Neural progenitor cell (in vitro differentiated cells): Measurements from ENCODE around the gene HIP1R. TPM values are rescaled to one million over a fixed set of nuclear protein-coding genes. Genes with fewer than 3 reads are reported as not detected.

ENCODE experiments used
- DNase-seq: peaks from one replicate; pipeline ENCODE4 v3.0.0-alpha.2; 2016; ENCODE audit warnings: low spot score
- H2AFZ ChIP-seq: fragments of 200-600 bp; sonication (generic); replicated peaks from 2 replicates; pipeline ENCODE4 v1.6.1; 2016; ENCODE audit warnings: antibody characterized with exemption
- H3F3A ChIP-seq: fragments of 200-600 bp; sonication (generic); 2 replicates; pipeline ENCODE4 v1.6.1; 2016; ENCODE audit warnings: antibody characterized with exemption, low read depth
- H3K27ac ChIP-seq: fragments of 200-600 bp; sonication (generic); 2 replicates; pipeline ENCODE4 v1.5.1; 2016; ENCODE audit warnings: mild to moderate bottlenecking
- H3K27me3 ChIP-seq: fragments of 200-600 bp; sonication (generic); 2 replicates; pipeline ENCODE4 v1.6.1; 2016; ENCODE audit warnings: mild to moderate bottlenecking, moderate library complexity
- H3K36me3 ChIP-seq: fragments of 200-600 bp; sonication (generic); 2 replicates; pipeline ENCODE4 v1.5.1; 2016
- H3K4me1 ChIP-seq: fragments of 200-600 bp; sonication (generic); 2 replicates; pipeline ENCODE4 v1.6.1; 2016; ENCODE audit warnings: mixed run types
- H3K4me2 ChIP-seq: fragments of 200-600 bp; sonication (generic); 2 replicates; pipeline ENCODE4 v1.6.1; 2016
- H3K4me3 ChIP-seq: fragments of 200-600 bp; sonication (generic); 2 replicates; pipeline ENCODE4 v1.5.1; 2016
- H3K79me2 ChIP-seq: fragments of 200-600 bp; sonication (generic); 2 replicates; pipeline ENCODE4 v1.6.1; 2016; ENCODE audit warnings: low read depth
- H3K9ac ChIP-seq: fragments of 200-600 bp; sonication (generic); 2 replicates; pipeline ENCODE4 v1.6.1; 2016
- H3K9me3 ChIP-seq: fragments of 200-600 bp; sonication (generic); 2 replicates; pipeline ENCODE4 v1.5.1; 2016; ENCODE audit warnings: low read depth
- H4K20me1 ChIP-seq: fragments of 200-600 bp; sonication (generic); 2 replicates; pipeline ENCODE4 v1.6.1; 2016; ENCODE audit warnings: low read depth
- H3K27ac Mint-ChIP-seq: 3 replicates; pipeline ENCODE4 v1.8.0; 2021; ENCODE audit warnings: mixed read lengths
- H3K27me3 Mint-ChIP-seq: 2 replicates; pipeline ENCODE4 v1.8.0; 2022; ENCODE audit warnings: low read depth, mild to moderate bottlenecking, inconsistent platforms, moderate library complexity, mixed read lengths; ENCODE audit not compliant: insufficient read depth
- H3K36me3 Mint-ChIP-seq: 3 replicates; pipeline ENCODE4 v1.8.0; 2021; ENCODE audit warnings: mixed read lengths
- H3K4me1 Mint-ChIP-seq: 3 replicates; pipeline ENCODE4 v1.8.0; 2021; ENCODE audit warnings: mixed read lengths
- H3K4me3 Mint-ChIP-seq: 3 replicates; pipeline ENCODE4 v1.8.0; 2021; ENCODE audit warnings: mild to moderate bottlenecking, moderate library complexity, mixed read lengths
- H3K9me3 Mint-ChIP-seq: 3 replicates; pipeline ENCODE4 v1.8.0; 2020; ENCODE audit warnings: mixed read lengths
- CTCF ChIP-seq: fragments of 200-600 bp; sonication (generic); IDR thresholded peaks from 2 replicates; pipeline ENCODE4 v1.5.1; 2017; ENCODE audit warnings: antibody characterized with exemption, mild to moderate bottlenecking
- EZH2 ChIP-seq: fragments of 200-600 bp; sonication (generic); IDR thresholded peaks from 2 replicates; pipeline ENCODE4 v1.6.1; 2017; ENCODE audit warnings: antibody characterized with exemption, mild to moderate bottlenecking, moderate library complexity
- EZH2phosphoT487 ChIP-seq: fragments of 200-600 bp; sonication (generic); IDR thresholded peaks from 2 replicates; pipeline ENCODE4 v1.6.1; 2017; ENCODE audit warnings: antibody characterized with exemption
- total RNA-seq: library from RNA; depleted of rRNA; stranded (reverse); fragments of >200 nt; gene quantifications from 2 replicates; pipeline ENCODE4 v1.2.3, GENCODE V29; 2015; ENCODE audit warnings: low replicate concordance

HIP1R gene
- total RNA-seq, 1 donor from 2014 or later = 19.3 TPM

GRCh38 chr12:122880155-122880667, 45.0 kb downstream of the HIP1R start:
- H3K79me2 ChIP-seq = peaks cover 47% of the 10 kb centered on the region
- Mint-ChIP-seq H3K4me3 (peak overlapping the region; percentile 44), H3K27me3 (peaks cover 2% of the 10 kb centered on the region), H3K36me3 (peaks cover 1% of the 10 kb centered on the region), H3K4me1 (peaks cover 48% of the 10 kb centered on the region), H3K27ac (peak overlapping the region; percentile 61), H3K9me3 (no peaks in the 10 kb centered on the region)
- no peak for DNase-seq
- peaks cover 8% of the 10 kb centered on the region for H3K4me1 ChIP-seq
- no peaks in the 10 kb centered on the region for H3K9me3 ChIP-seq
- TF ChIP-seq CTCF (no peak), EZH2phosphoT487 (no peak), EZH2 (no peak)
- H3K36me3 ChIP-seq = no peaks in the 10 kb centered on the region
- peaks cover 100% of the 10 kb centered on the region for H4K20me1 ChIP-seq
- H3K4me2 ChIP-seq = no peak overlapping the region
- peaks cover 92% of the 10 kb centered on the region for H3K27me3 ChIP-seq
- no peak overlapping the region for H3K9ac ChIP-seq
- H2AFZ ChIP-seq = no peak overlapping the region
- no peak overlapping the region for H3K27ac ChIP-seq
- peaks cover 5% of the 10 kb centered on the region for H3F3A ChIP-seq
- no peak overlapping the region for H3K4me3 ChIP-seq

DNA sequence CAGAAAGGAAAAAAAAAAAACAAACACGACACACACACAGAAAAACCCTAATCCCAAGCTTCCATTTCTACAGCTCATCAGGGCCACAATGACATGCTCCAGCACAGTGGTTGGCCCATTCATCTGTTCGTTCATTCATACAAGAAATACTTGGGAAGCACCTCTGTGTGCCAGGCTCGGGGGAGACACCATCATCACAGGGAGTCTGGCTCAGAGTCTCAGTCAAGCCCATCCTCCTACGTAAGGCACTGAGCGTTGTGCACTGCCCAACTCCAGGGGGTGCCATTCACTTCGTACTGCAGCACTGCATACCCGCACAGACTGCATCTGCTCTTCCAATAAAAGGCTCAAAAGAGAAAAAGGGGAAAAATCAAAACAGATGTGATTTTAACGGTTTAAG, 45.4 kb downstream of the HIP1R start:
- Histone ChIP-seq H3K27me3 (peaks cover 88% of the 10 kb centered on the region), H3K79me2 (peaks cover 50% of the 10 kb centered on the region), H4K20me1 (peaks cover 96% of the 10 kb centered on the region), H3K9me3 (no peaks in the 10 kb centered on the region), H3K4me2 (no peak overlapping the region), H3F3A (peaks cover 5% of the 10 kb centered on the region), H3K4me1 (peaks cover 5% of the 10 kb centered on the region), H3K27ac (no peak overlapping the region), H3K36me3 (no peaks in the 10 kb centered on the region), H3K9ac (no peak overlapping the region), H3K4me3 (no peak overlapping the region), H2AFZ (no peak overlapping the region)
- Mint-ChIP-seq H3K27ac (peak overlapping the region; percentile 61), H3K9me3 (no peaks in the 10 kb centered on the region), H3K27me3 (peaks cover 2% of the 10 kb centered on the region), H3K36me3 (peaks cover 1% of the 10 kb centered on the region), H3K4me3 (peak overlapping the region; percentile 44), H3K4me1 (peaks cover 45% of the 10 kb centered on the region)
- TF ChIP-seq CTCF (peak; percentile 55), EZH2 (no peak), EZH2phosphoT487 (no peak)
- DNase-seq = peak; percentile 73

GRCh38 chr12:122882908-122883558, 47.8 kb downstream of the HIP1R start:
- H3K4me3 Mint-ChIP-seq = no peak overlapping the region

More at GRCh38 chr12:122882908-122883558, 47.8 kb downstream of the HIP1R start:
- DNase-seq = no peak
- Histone ChIP-seq H3K79me2 (peaks cover 67% of the 10 kb centered on the region), H3F3A (no peaks in the 10 kb centered on the region), H3K27ac (no peak overlapping the region), H3K4me2 (no peak overlapping the region), H3K4me1 (peaks cover 17% of the 10 kb centered on the region), H3K9ac (no peak overlapping the region), H3K27me3 (peaks cover 70% of the 10 kb centered on the region), H3K4me3 (no peak overlapping the region), H3K9me3 (no peaks in the 10 kb centered on the region), H3K36me3 (no peaks in the 10 kb centered on the region), H2AFZ (no peak overlapping the region), H4K20me1 (peaks cover 95% of the 10 kb centered on the region)
- Mint-ChIP-seq H3K36me3 (peaks cover 1% of the 10 kb centered on the region), H3K4me1 (peaks cover 49% of the 10 kb centered on the region), H3K27me3 (peaks cover 2% of the 10 kb centered on the region), H3K9me3 (no peaks in the 10 kb centered on the region), H3K27ac (no peak overlapping the region)
- TF ChIP-seq EZH2 = no peak
- no peak for TF ChIP-seq EZH2phosphoT487
- no peak for TF ChIP-seq CTCF
